H9 (cell line): ENCODE data around the gene DHRS2. TPM values are rescaled to one million over a fixed set of nuclear protein-coding genes. Genes with fewer than 3 reads are reported as not detected.

ENCODE experiments used
- DNase-seq: peaks from one replicate; pipeline ENCODE4 v3.0.0-alpha.2; 2017
- H2AFZ ChIP-seq: one replicate; pipeline ENCODE4 v1.6.1; 2013; ENCODE audit warnings: mild to moderate bottlenecking, low read length, control low read depth, moderate library complexity
- H2AK5ac ChIP-seq: 2 replicates; pipeline ENCODE4 v1.6.1; 2013; ENCODE audit warnings: low read length, control low read depth, mixed read lengths; ENCODE audit not compliant: insufficient read length
- H2BK120ac ChIP-seq: one replicate; pipeline ENCODE4 v1.6.1; 2013; ENCODE audit warnings: low read depth, mild to moderate bottlenecking, low read length, control low read depth, inconsistent platforms; ENCODE audit not compliant: poor library complexity, severe bottlenecking
- H2BK12ac ChIP-seq: 2 replicates; pipeline ENCODE4 v1.6.1; 2013; ENCODE audit warnings: low read length, control low read depth, mixed read lengths, low read depth; ENCODE audit not compliant: insufficient read length
- H2BK15ac ChIP-seq: 2 replicates; pipeline ENCODE4 v1.6.1; 2013; ENCODE audit warnings: low read depth, low read length, control low read depth
- H2BK20ac ChIP-seq: one replicate; pipeline ENCODE4 v1.6.1; 2013; ENCODE audit warnings: low read depth, mild to moderate bottlenecking, low read length, control low read depth, inconsistent platforms; ENCODE audit not compliant: poor library complexity, severe bottlenecking
- H2BK5ac ChIP-seq: 2 replicates; pipeline ENCODE4 v1.6.1; 2013; ENCODE audit warnings: low read length, control low read depth, mixed read lengths; ENCODE audit not compliant: insufficient read length
- H3K14ac ChIP-seq: 2 replicates; pipeline ENCODE4 v1.6.1; 2013; ENCODE audit warnings: low read length, control low read depth; ENCODE audit not compliant: insufficient read depth
- H3K18ac ChIP-seq: 2 replicates; pipeline ENCODE4 v1.6.1; 2013; ENCODE audit warnings: low read depth, mild to moderate bottlenecking, mixed read lengths, low read length, control low read depth; ENCODE audit not compliant: insufficient read length
- H3K23ac ChIP-seq: 2 replicates; pipeline ENCODE4 v1.6.1; 2013; ENCODE audit warnings: low read length, control low read depth, mixed read lengths, low read depth; ENCODE audit not compliant: insufficient read length
- H3K23me2 ChIP-seq: 2 replicates; pipeline ENCODE4 v1.6.1; 2013; ENCODE audit warnings: low read depth, mild to moderate bottlenecking, mixed read lengths, low read length, control low read depth; ENCODE audit not compliant: insufficient read length, poor library complexity, severe bottlenecking
- H3K27ac ChIP-seq: 2 replicates; pipeline ENCODE4 v1.5.1; 2013; ENCODE audit warnings: low read length, control low read depth, mixed read lengths, low read depth; ENCODE audit not compliant: insufficient read length
- H3K27me3 ChIP-seq: 2 replicates; pipeline ENCODE4 v1.6.1; 2013; ENCODE audit warnings: low read length, control low read depth, inconsistent platforms; ENCODE audit not compliant: insufficient read depth
- H3K4ac ChIP-seq: 2 replicates; pipeline ENCODE4 v1.6.1; 2013; ENCODE audit warnings: low read depth, mild to moderate bottlenecking, control low read depth, inconsistent platforms, low read length, moderate library complexity
- H3K4me1 ChIP-seq: 2 replicates; pipeline ENCODE4 v1.6.1; 2013; ENCODE audit warnings: low read length, control low read depth, inconsistent platforms; ENCODE audit not compliant: insufficient read depth
- H3K4me2 ChIP-seq: 2 replicates; pipeline ENCODE4 v1.6.1; 2013; ENCODE audit warnings: low read length, control low read depth, mixed read lengths; ENCODE audit not compliant: insufficient read length, insufficient read depth
- H3K56ac ChIP-seq: 2 replicates; pipeline ENCODE4 v1.6.1; 2013; ENCODE audit warnings: low read depth, mild to moderate bottlenecking, mixed read lengths, low read length, control low read depth; ENCODE audit not compliant: insufficient read length
- H3K79me1 ChIP-seq: 2 replicates; pipeline ENCODE4 v1.6.1; 2013; ENCODE audit warnings: low read depth, mild to moderate bottlenecking, moderate library complexity, low read length, control low read depth, inconsistent platforms; ENCODE audit not compliant: insufficient read depth, poor library complexity, severe bottlenecking
- H3K79me2 ChIP-seq: 2 replicates; pipeline ENCODE4 v1.6.1; 2013; ENCODE audit warnings: low read length, control low read depth, inconsistent platforms; ENCODE audit not compliant: insufficient read depth
- H3K9ac ChIP-seq: 2 replicates; pipeline ENCODE4 v1.6.1; 2013; ENCODE audit warnings: low read length, control low read depth, mixed read lengths; ENCODE audit not compliant: insufficient read length; ENCODE audit errors: extremely low read depth
- H3K9me3 ChIP-seq: one replicate; pipeline ENCODE4 v1.6.1; 2013; ENCODE audit warnings: low read depth, low read length, inconsistent platforms; ENCODE audit not compliant: control insufficient read depth
- H3T11ph ChIP-seq: one replicate; pipeline ENCODE4 v1.6.1; 2013; ENCODE audit warnings: mild to moderate bottlenecking, low read length, control low read depth, inconsistent platforms
- H4K20me1 ChIP-seq: one replicate; pipeline ENCODE4 v1.6.1; 2013; ENCODE audit not compliant: control insufficient read depth, insufficient read length, insufficient read depth
- H4K5ac ChIP-seq: 2 replicates; pipeline ENCODE4 v1.6.1; 2013; ENCODE audit warnings: low read depth, mild to moderate bottlenecking, mixed read lengths, low read length, control low read depth; ENCODE audit not compliant: insufficient read length
- H4K8ac ChIP-seq: replicated peaks from 2 replicates; pipeline ENCODE4 v1.6.1; 2013; ENCODE audit warnings: low read length, control low read depth, mixed read lengths, low read depth; ENCODE audit not compliant: insufficient read length
- H4K91ac ChIP-seq: 2 replicates; pipeline ENCODE4 v1.6.1; 2013; ENCODE audit warnings: low read depth, mild to moderate bottlenecking, moderate library complexity, mixed read lengths, low read length, control low read depth; ENCODE audit not compliant: insufficient read length
- H3K27ac Mint-ChIP-seq, 3 experiments: 2 replicates in 2 of 3; 3 replicates in 1 of 3; pipeline ENCODE4 v1.8.0; 2020 to 2021; ENCODE audit warnings: mixed read lengths in 3 of 3, mild to moderate bottlenecking in 1 of 3, moderate library complexity in 1 of 3
- H3K27me3 Mint-ChIP-seq: 2 replicates; pipeline ENCODE4 v1.8.0; 2021; ENCODE audit warnings: low read depth, mild to moderate bottlenecking, moderate library complexity, mixed read lengths
- H3K36me3 Mint-ChIP-seq, 3 experiments: 2 replicates in 2 of 3; 3 replicates in 1 of 3; pipeline ENCODE4 v1.8.0; 2020 to 2021; ENCODE audit warnings: low read depth in 3 of 3, mixed read lengths in 3 of 3; ENCODE audit not compliant: insufficient read depth in 1 of 3
- H3K4me1 Mint-ChIP-seq, 2 experiments: 2 replicates each; pipeline ENCODE4 v1.8.0; 2020; ENCODE audit warnings: mixed read lengths in 2 of 2
- H3K4me3 Mint-ChIP-seq, 2 experiments: 2 replicates in 1 of 2; 3 replicates in 1 of 2; pipeline ENCODE4 v1.8.0; 2020 to 2021; ENCODE audit warnings: mild to moderate bottlenecking in 2 of 2, mixed read lengths in 2 of 2, moderate library complexity in 1 of 2
- H3K9me3 Mint-ChIP-seq, 2 experiments: 2 replicates in 1 of 2; 3 replicates in 1 of 2; pipeline ENCODE4 v1.8.0; 2020; ENCODE audit warnings: mild to moderate bottlenecking in 2 of 2, mixed read lengths in 2 of 2, moderate library complexity in 1 of 2
- WGBS: extraction: QIAGEN DNeasy Blood & Tissue Kit; methylation state at CpG from one replicate; pipeline ENCODE4 v1.1.7; 2013; ENCODE audit warnings: missing lambda C conversion rate, low lambda C conversion rate, mixed read lengths; ENCODE audit not compliant: insufficient read length; ENCODE audit errors: extremely low coverage; 5-methylcytosine and 5-hydroxymethylcytosine counted together
- total RNA-seq: library from RNA; stranded (reverse); gene quantifications from 2 replicates; pipeline ENCODE4 v1.2.1, GENCODE V29; 2021
- TF ChIP-seq, protein P1 (sequence below): fragments of 200-600 bp; sonication (generic); conservative IDR thresholded peaks from 3 replicates; pipeline ENCODE4 v1.8.0; 2021; ENCODE audit warnings: antibody characterized with exemption, mild to moderate bottlenecking

Gene DHRS2
- total RNA-seq, 1 experiment from 2014 or later: 0.66 TPM

DNA sequence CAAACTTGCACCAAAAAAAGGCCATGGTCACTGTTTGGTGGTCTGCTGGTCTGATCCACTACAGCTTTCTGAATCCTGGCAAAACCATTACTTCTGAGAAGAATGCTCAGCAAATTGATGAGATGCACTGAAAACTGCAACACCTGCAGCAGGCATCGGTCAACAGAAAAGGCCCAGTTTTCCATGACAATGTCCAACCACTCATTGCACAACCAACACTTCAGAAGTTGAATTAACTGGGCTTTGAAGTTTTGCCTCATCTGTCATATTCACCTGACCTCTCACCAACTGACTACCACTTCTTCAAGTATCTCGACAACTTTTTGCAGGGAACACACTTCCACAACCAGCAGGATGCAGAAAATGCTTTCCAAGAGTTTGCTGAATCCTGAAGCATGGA, 7.0 kb upstream of the DHRS2 start:
- Histone ChIP-seq H4K8ac (no peak overlapping the region), H3K14ac (no peak overlapping the region), H3T11ph (no peak overlapping the region), H2BK15ac (no peak overlapping the region), H3K79me1 (no peaks in the 10 kb centered on the region), H3K27ac (no peak overlapping the region), H3K23ac (no peak overlapping the region), H2BK5ac (no peak overlapping the region), H4K20me1 (no peaks in the 10 kb centered on the region), H3K4ac (no peak overlapping the region), H2BK20ac (no peak overlapping the region), H2BK120ac (no peak overlapping the region), H4K91ac (no peak overlapping the region), H3K27me3 (no peaks in the 10 kb centered on the region), H2AK5ac (no peak overlapping the region), H3K56ac (no peak overlapping the region), H2AFZ (no peak overlapping the region), H3K9ac (no peak overlapping the region), H3K4me2 (no peak overlapping the region), H3K18ac (no peak overlapping the region), H2BK12ac (no peak overlapping the region), H4K5ac (no peak overlapping the region), H3K9me3 (peaks cover 7% of the 10 kb centered on the region), H3K79me2 (no peaks in the 10 kb centered on the region), H3K4me1 (0 out of 2 replicates have a peak, but pooled peaks cover 2% of the 10 kb centered on the region), H3K23me2 (no peaks in the 10 kb centered on the region)
- TF ChIP-seq, protein P1, sequence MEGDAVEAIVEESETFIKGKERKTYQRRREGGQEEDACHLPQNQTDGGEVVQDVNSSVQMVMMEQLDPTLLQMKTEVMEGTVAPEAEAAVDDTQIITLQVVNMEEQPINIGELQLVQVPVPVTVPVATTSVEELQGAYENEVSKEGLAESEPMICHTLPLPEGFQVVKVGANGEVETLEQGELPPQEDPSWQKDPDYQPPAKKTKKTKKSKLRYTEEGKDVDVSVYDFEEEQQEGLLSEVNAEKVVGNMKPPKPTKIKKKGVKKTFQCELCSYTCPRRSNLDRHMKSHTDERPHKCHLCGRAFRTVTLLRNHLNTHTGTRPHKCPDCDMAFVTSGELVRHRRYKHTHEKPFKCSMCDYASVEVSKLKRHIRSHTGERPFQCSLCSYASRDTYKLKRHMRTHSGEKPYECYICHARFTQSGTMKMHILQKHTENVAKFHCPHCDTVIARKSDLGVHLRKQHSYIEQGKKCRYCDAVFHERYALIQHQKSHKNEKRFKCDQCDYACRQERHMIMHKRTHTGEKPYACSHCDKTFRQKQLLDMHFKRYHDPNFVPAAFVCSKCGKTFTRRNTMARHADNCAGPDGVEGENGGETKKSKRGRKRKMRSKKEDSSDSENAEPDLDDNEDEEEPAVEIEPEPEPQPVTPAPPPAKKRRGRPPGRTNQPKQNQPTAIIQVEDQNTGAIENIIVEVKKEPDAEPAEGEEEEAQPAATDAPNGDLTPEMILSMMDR: no peak
- no peak overlapping the region for H3K27ac Mint-ChIP-seq
- peaks cover 11 to 16% of the 10 kb centered on the region in 2 experiments for H3K4me1 Mint-ChIP-seq
- peaks cover 0 to 10% (median 0%) of the 10 kb centered on the region in 3 experiments; a peak in 3 of 7 replicates for H3K36me3 Mint-ChIP-seq
- no CpG with 5 or more reads among the region's 2 CpGs for WGBS
- peaks cover 26 to 29% of the 10 kb centered on the region in 2 experiments for H3K9me3 Mint-ChIP-seq
- H3K27me3 Mint-ChIP-seq: no peaks in the 10 kb centered on the region; the same call in 1 of the 2 replicates
- no peak for DNase-seq
- no peak overlapping the region for H3K4me3 Mint-ChIP-seq
